ENCODE data around the gene VAV2.

Gene VAV2

GRCh38 chr9:133812077-133812868 is 179.9 kb downstream of the VAV2 start:
- Histone ChIP-seq H3K4me2 (ENCODE audit: low read length) (no peak overlapping the region), H3K79me2 (ENCODE audit: control insufficient read depth, insufficient read depth, low read length, poor library complexity) (no peaks in the 10 kb centered on the region), H3K79me1 (ENCODE audit: low read length) (peaks cover 3% of the 10 kb centered on the region), H4K91ac (ENCODE audit: low read depth, low read length) (no peak overlapping the region), H3K4ac (ENCODE audit: low read depth, low read length) (no peak overlapping the region), H4K12ac (ENCODE audit: low read depth, low read length) (no peak overlapping the region), H3K14ac (ENCODE audit: low read length) (no peak overlapping the region), H3K18ac (ENCODE audit: low read length) (peak overlapping the region; percentile 4), H3K4me1 (ENCODE audit: control insufficient read depth in 1 of 2, insufficient read depth in 2 of 2, low read length in 2 of 2) (peaks cover 20 to 21% of the 10 kb centered on the region in 2 experiments), H3K9me3 (ENCODE audit: insufficient read depth, low read depth, low read length) (peaks cover 2% of the 10 kb centered on the region), H3K9ac (ENCODE audit: low read length) (no peak overlapping the region), H3K27me3 (ENCODE audit: insufficient read depth, low read length) (no peaks in the 10 kb centered on the region), H2AFZ (ENCODE audit: insufficient read depth, low read length, poor library complexity) (no peak overlapping the region), H2BK120ac (ENCODE audit: insufficient read depth, low read length, poor library complexity) (no peak overlapping the region), H2AK5ac (ENCODE audit: low read length) (no peak overlapping the region), H3K4me3 (ENCODE audit: low read depth, low read length) (no peak overlapping the region), H3K27ac (ENCODE audit: low read depth, low read length) (no peak overlapping the region), H3K36me3 (ENCODE audit: control insufficient read depth in 1 of 2, insufficient read depth in 2 of 2, low read length in 2 of 2) (peaks cover 74% of the 10 kb centered on the region in 2 experiments), H4K8ac (ENCODE audit: low read depth, low read length) (no peak overlapping the region), H2BK12ac (ENCODE audit: low read length) (no peak overlapping the region), H3K23ac (ENCODE audit: low read length) (no peak overlapping the region), H2BK5ac (ENCODE audit: low read depth, low read length, poor library complexity) (no peak overlapping the region)
- no CpG with 5 or more reads among the region's 28 CpGs for WGBS (ENCODE audit: extremely low coverage, insufficient coverage, insufficient read length)
- DNase-seq, result no peak

- H4K12ac ChIP-seq (ENCODE audit: low read depth, low read length), result no peak overlapping the region
- H3K9me3 ChIP-seq (ENCODE audit: insufficient read depth, low read depth, low read length), result peaks cover 2% of the 10 kb centered on the region
- no peaks in the 10 kb centered on the region for H3K27me3 ChIP-seq (ENCODE audit: insufficient read depth, low read length)
- H3K23ac ChIP-seq (ENCODE audit: low read length), result no peak overlapping the region
- no peaks in the 10 kb centered on the region for H3K79me2 ChIP-seq (ENCODE audit: control insufficient read depth, insufficient read depth, low read length, poor library complexity)
- no peak overlapping the region for H3K14ac ChIP-seq (ENCODE audit: low read length)
- peaks cover 3% of the 10 kb centered on the region for H3K79me1 ChIP-seq (ENCODE audit: low read length)
- H2AK5ac ChIP-seq (ENCODE audit: low read length), result no peak overlapping the region
- DNase-seq, result no peak
- H3K4me2 ChIP-seq (ENCODE audit: low read length), result no peak overlapping the region
- no peak overlapping the region for H3K4ac ChIP-seq (ENCODE audit: low read depth, low read length)
- no peak overlapping the region for H3K9ac ChIP-seq (ENCODE audit: low read length)
- no peak overlapping the region for H2BK120ac ChIP-seq (ENCODE audit: insufficient read depth, low read length, poor library complexity)
- H4K8ac ChIP-seq (ENCODE audit: low read depth, low read length), result no peak overlapping the region
- H3K27ac ChIP-seq (ENCODE audit: low read depth, low read length), result no peak overlapping the region
- WGBS (ENCODE audit: extremely low coverage, insufficient coverage, insufficient read length), result no CpG with 5 or more reads among the region's 13 CpGs
- no peak overlapping the region for H2BK12ac ChIP-seq (ENCODE audit: low read length)
- no peak overlapping the region for H4K91ac ChIP-seq (ENCODE audit: low read depth, low read length)
- no peak overlapping the region for H3K18ac ChIP-seq (ENCODE audit: low read length)
- H3K4me1 ChIP-seq (ENCODE audit: control insufficient read depth in 1 of 2, insufficient read depth in 2 of 2, low read length in 2 of 2), result peaks cover 20 to 21% of the 10 kb centered on the region in 2 experiments
- no peak overlapping the region for H2BK5ac ChIP-seq (ENCODE audit: low read depth, low read length, poor library complexity)
- peaks cover 82% of the 10 kb centered on the region in 2 experiments for H3K36me3 ChIP-seq (ENCODE audit: control insufficient read depth in 1 of 2, insufficient read depth in 2 of 2, low read length in 2 of 2)
- H2AFZ ChIP-seq (ENCODE audit: insufficient read depth, low read length, poor library complexity), result no peak overlapping the region
- H3K4me3 ChIP-seq (ENCODE audit: low read depth, low read length), result no peak overlapping the region
These were observed 180.7 kb downstream of the VAV2 start for GRCh38 chr9:133811471-133811870.

GRCh38 chr9:133810556-133811195 is 181.4 kb downstream of the VAV2 start:
- H2BK5ac ChIP-seq (ENCODE audit: low read depth, low read length, poor library complexity), result no peak overlapping the region
- no peaks in the 10 kb centered on the region for H3K27me3 ChIP-seq (ENCODE audit: insufficient read depth, low read length)
- H2BK12ac ChIP-seq (ENCODE audit: low read length), result no peak overlapping the region
- H3K14ac ChIP-seq (ENCODE audit: low read length), result no peak overlapping the region
- peaks cover 2% of the 10 kb centered on the region for H3K9me3 ChIP-seq (ENCODE audit: insufficient read depth, low read depth, low read length)
- H3K79me1 ChIP-seq (ENCODE audit: low read length), result peaks cover 3% of the 10 kb centered on the region
- peaks cover 89% of the 10 kb centered on the region in 2 experiments for H3K36me3 ChIP-seq (ENCODE audit: control insufficient read depth in 1 of 2, insufficient read depth in 2 of 2, low read length in 2 of 2)
- H3K4me2 ChIP-seq (ENCODE audit: low read length), result no peak overlapping the region
- no peak overlapping the region for H2AK5ac ChIP-seq (ENCODE audit: low read length)
- WGBS (ENCODE audit: extremely low coverage, insufficient coverage, insufficient read length), result no CpG with 5 or more reads among the region's 23 CpGs
- H3K18ac ChIP-seq (ENCODE audit: low read length), result no peak overlapping the region
- H2BK120ac ChIP-seq (ENCODE audit: insufficient read depth, low read length, poor library complexity), result no peak overlapping the region
- no peak overlapping the region for H2AFZ ChIP-seq (ENCODE audit: insufficient read depth, low read length, poor library complexity)
- no peak overlapping the region for H3K4ac ChIP-seq (ENCODE audit: low read depth, low read length)
- peaks cover 19 to 20% of the 10 kb centered on the region in 2 experiments for H3K4me1 ChIP-seq (ENCODE audit: control insufficient read depth in 1 of 2, insufficient read depth in 2 of 2, low read length in 2 of 2)
- H3K79me2 ChIP-seq (ENCODE audit: control insufficient read depth, insufficient read depth, low read length, poor library complexity), result no peaks in the 10 kb centered on the region
- H3K4me3 ChIP-seq (ENCODE audit: low read depth, low read length), result no peak overlapping the region
- H3K9ac ChIP-seq (ENCODE audit: low read length), result no peak overlapping the region
- no peak overlapping the region for H3K27ac ChIP-seq (ENCODE audit: low read depth, low read length)
- no peak overlapping the region for H3K23ac ChIP-seq (ENCODE audit: low read length)
- DNase-seq, result no peak
- no peak overlapping the region for H4K91ac ChIP-seq (ENCODE audit: low read depth, low read length)
- H4K8ac ChIP-seq (ENCODE audit: low read depth, low read length), result no peak overlapping the region
- H4K12ac ChIP-seq (ENCODE audit: low read depth, low read length), result no peak overlapping the region

GRCh38 chr9:133809335-133809734 is 182.8 kb downstream of the VAV2 start:
- no peak overlapping the region for H3K4me2 ChIP-seq (ENCODE audit: low read length)
- H3K36me3 ChIP-seq (ENCODE audit: control insufficient read depth in 1 of 2, insufficient read depth in 2 of 2, low read length in 2 of 2), result peaks cover 96 to 98% of the 10 kb centered on the region in 2 experiments

More at GRCh38 chr9:133809335-133809734, 182.8 kb downstream of the VAV2 start:
- no peak overlapping the region for H3K27ac ChIP-seq (ENCODE audit: low read depth, low read length)
- H2AFZ ChIP-seq (ENCODE audit: insufficient read depth, low read length, poor library complexity), result no peak overlapping the region
- H3K27me3 ChIP-seq (ENCODE audit: insufficient read depth, low read length), result no peaks in the 10 kb centered on the region
- peaks cover 8 to 10% of the 10 kb centered on the region in 2 experiments for H3K4me1 ChIP-seq (ENCODE audit: control insufficient read depth in 1 of 2, insufficient read depth in 2 of 2, low read length in 2 of 2)
- no peak overlapping the region for H4K91ac ChIP-seq (ENCODE audit: low read depth, low read length)
- H3K9ac ChIP-seq (ENCODE audit: low read length), result no peak overlapping the region
- H2AK5ac ChIP-seq (ENCODE audit: low read length), result no peak overlapping the region
- no peak overlapping the region for H4K12ac ChIP-seq (ENCODE audit: low read depth, low read length)
- no peak overlapping the region for H3K23ac ChIP-seq (ENCODE audit: low read length)
- no peak overlapping the region for H2BK120ac ChIP-seq (ENCODE audit: insufficient read depth, low read length, poor library complexity)
- DNase-seq, result no peak
- no peak overlapping the region for H3K4me3 ChIP-seq (ENCODE audit: low read depth, low read length)
- H3K79me2 ChIP-seq (ENCODE audit: control insufficient read depth, insufficient read depth, low read length, poor library complexity), result peaks cover 1% of the 10 kb centered on the region
- H2BK5ac ChIP-seq (ENCODE audit: low read depth, low read length, poor library complexity), result no peak overlapping the region
- no peaks in the 10 kb centered on the region for H3K79me1 ChIP-seq (ENCODE audit: low read length)
- H3K18ac ChIP-seq (ENCODE audit: low read length), result no peak overlapping the region
- H4K8ac ChIP-seq (ENCODE audit: low read depth, low read length), result no peak overlapping the region
- no CpG with 5 or more reads among the region's 7 CpGs for WGBS (ENCODE audit: extremely low coverage, insufficient coverage, insufficient read length)
- H3K9me3 ChIP-seq (ENCODE audit: insufficient read depth, low read depth, low read length), result peaks cover 4% of the 10 kb centered on the region
- H3K14ac ChIP-seq (ENCODE audit: low read length), result no peak overlapping the region
- no peak overlapping the region for H3K4ac ChIP-seq (ENCODE audit: low read depth, low read length)
- no peak overlapping the region for H2BK12ac ChIP-seq (ENCODE audit: low read length)
